ENCODE data around the gene CAMTA1.

CAMTA1 gene

GRCh38 chr1:7343882-7344281, 558.6 kb downstream of the CAMTA1 start:
- DNase-seq (ENCODE audit: low read depth) = peak; percentile 31

- DNase-seq (ENCODE audit: low read depth) = no peak
Measured at GRCh38 chr1:7344299-7344698, 559.0 kb downstream of the CAMTA1 start.

- no peak for DNase-seq (ENCODE audit: low read depth)
Measured at GRCh38 chr1:7345516-7345915, 560.3 kb downstream of the CAMTA1 start.

GRCh38 chr1:7346070-7346596, 560.9 kb downstream of the CAMTA1 start:
- no peak for DNase-seq (ENCODE audit: low read depth)

- DNase-seq (ENCODE audit: low read depth) = no peak
Measured at GRCh38 chr1:7346600-7347570, 561.6 kb downstream of the CAMTA1 start.

- no peak for DNase-seq (ENCODE audit: low read depth)
Measured at GRCh38 chr1:7348073-7348472, 562.8 kb downstream of the CAMTA1 start.

GRCh38 chr1:7348580-7348979, 563.3 kb downstream of the CAMTA1 start:
- DNase-seq (ENCODE audit: low read depth) = no peak

- no peak for DNase-seq (ENCODE audit: low read depth)
Measured at GRCh38 chr1:7350804-7351203, 565.5 kb downstream of the CAMTA1 start.

GRCh38 chr1:7351649-7352048, 566.4 kb downstream of the CAMTA1 start:
- no peak for DNase-seq (ENCODE audit: low read depth)

GRCh38 chr1:7352364-7352763, 567.1 kb downstream of the CAMTA1 start:
- no peak for DNase-seq (ENCODE audit: low read depth)

GRCh38 chr1:7352974-7353373, 567.7 kb downstream of the CAMTA1 start:
- DNase-seq (ENCODE audit: low read depth) = no peak

- DNase-seq (ENCODE audit: low read depth) = no peak
Measured at GRCh38 chr1:7355646-7356045, 570.4 kb downstream of the CAMTA1 start.

- DNase-seq (ENCODE audit: low read depth) = no peak
Measured at GRCh38 chr1:7356079-7356478, 570.8 kb downstream of the CAMTA1 start.

GRCh38 chr1:7358425-7358824, 573.2 kb downstream of the CAMTA1 start:
- DNase-seq (ENCODE audit: low read depth) = no peak

GRCh38 chr1:7360526-7360925, 575.3 kb downstream of the CAMTA1 start:
- no peak for DNase-seq (ENCODE audit: low read depth)

- DNase-seq (ENCODE audit: low read depth) = no peak
Measured at GRCh38 chr1:7362947-7363346, 577.7 kb downstream of the CAMTA1 start.

GRCh38 chr1:7363450-7363849, 578.2 kb downstream of the CAMTA1 start:
- DNase-seq (ENCODE audit: low read depth) = no peak

- no peak for DNase-seq (ENCODE audit: low read depth)
Measured at GRCh38 chr1:7365706-7366105, 580.5 kb downstream of the CAMTA1 start.

- no peak for DNase-seq (ENCODE audit: low read depth)
Measured at GRCh38 chr1:7366286-7366954, 581.2 kb downstream of the CAMTA1 start.

- no peak for DNase-seq (ENCODE audit: low read depth)
Measured at GRCh38 chr1:7366955-7367665, 581.9 kb downstream of the CAMTA1 start.

- no peak for DNase-seq (ENCODE audit: low read depth)
Measured at GRCh38 chr1:7369866-7370265, 584.6 kb downstream of the CAMTA1 start.

- no peak for DNase-seq (ENCODE audit: low read depth)
Measured at GRCh38 chr1:7371926-7372325, 586.7 kb downstream of the CAMTA1 start.
